ENCODE results near the gene AHCY. TPM values are rescaled to one million over a fixed set of nuclear protein-coding genes. Genes with fewer than 3 reads are reported as not detected.

Gene AHCY
- total RNA-seq, 2 donors from 2014 or later, result 271 to 350 TPM

- peaks cover 18% of the 10 kb centered on the region for H3K9me3 Mint-ChIP-seq
- H3K27me3 ChIP-seq (ENCODE audit: control insufficient read depth, insufficient read depth, low read length, poor library complexity, severe bottlenecking), result no peaks in the 10 kb centered on the region
- no peak for TF ChIP-seq CTCF (conservative IDR thresholded peaks at IDR 0.05)
Observed at GRCh38 chr20:34233687-34234086, 69.5 kb downstream of the AHCY start.

GRCh38 chr20:34232494-34233087, 70.6 kb downstream of the AHCY start:
- Histone ChIP-seq H3K27ac (ENCODE audit: low read depth, low read length) (no peak overlapping the region), H3K4me3 (ENCODE audit: low read length) (no peak overlapping the region), H3K36me3 (ENCODE audit: control insufficient read depth, insufficient read depth, low read length) (no peaks in the 10 kb centered on the region), H3K27me3 (ENCODE audit: control insufficient read depth, insufficient read depth, low read length, poor library complexity, severe bottlenecking) (no peaks in the 10 kb centered on the region), H3K9me3 (ENCODE audit: control insufficient read depth, low read length) (peaks cover 10% of the 10 kb centered on the region), H3K9ac (ENCODE audit: extremely low read depth, low read length, poor library complexity, severe bottlenecking) (no peak overlapping the region), H3K4me1 (ENCODE audit: control insufficient read depth, insufficient read depth, low read length) (no peaks in the 10 kb centered on the region)
- WGBS, 2 experiments (ENCODE audit: insufficient coverage in 1 of 2, insufficient read length in 1 of 2), result 94 to 96% methylated on average over 3 of the region's 3 CpGs
- Mint-ChIP-seq H3K9me3 (peaks cover 9% of the 10 kb centered on the region), H3K27me3 (ENCODE audit: insufficient read depth) (peaks cover 12% of the 10 kb centered on the region), H3K4me1 (no peaks in the 10 kb centered on the region), H3K4me3 (no peak overlapping the region), H3K36me3 (ENCODE audit: low read depth) (no peaks in the 10 kb centered on the region), H3K27ac (no peak overlapping the region)
- no peak for TF ChIP-seq CTCF (conservative IDR thresholded peaks at IDR 0.05)
- DNase-seq, result no peak

More at GRCh38 chr20:34233687-34234086, 69.5 kb downstream of the AHCY start:
- no peak overlapping the region for H3K9ac ChIP-seq (ENCODE audit: extremely low read depth, low read length, poor library complexity, severe bottlenecking)
- no peaks in the 10 kb centered on the region for H3K4me1 ChIP-seq (ENCODE audit: control insufficient read depth, insufficient read depth, low read length)
- no peak overlapping the region for H3K27ac ChIP-seq (ENCODE audit: low read depth, low read length)
- H3K4me3 ChIP-seq (ENCODE audit: low read length), result no peak overlapping the region
- H3K27ac Mint-ChIP-seq, result no peak overlapping the region
- H3K36me3 ChIP-seq (ENCODE audit: control insufficient read depth, insufficient read depth, low read length), result no peaks in the 10 kb centered on the region
- DNase-seq, result no peak
- peaks cover 21% of the 10 kb centered on the region for H3K27me3 Mint-ChIP-seq (ENCODE audit: insufficient read depth)
- peaks cover 21% of the 10 kb centered on the region for H3K9me3 ChIP-seq (ENCODE audit: control insufficient read depth, low read length)
- no peaks in the 10 kb centered on the region for H3K36me3 Mint-ChIP-seq (ENCODE audit: low read depth)
- H3K4me1 Mint-ChIP-seq, result no peaks in the 10 kb centered on the region
- H3K4me3 Mint-ChIP-seq, result no peak overlapping the region

DNA sequence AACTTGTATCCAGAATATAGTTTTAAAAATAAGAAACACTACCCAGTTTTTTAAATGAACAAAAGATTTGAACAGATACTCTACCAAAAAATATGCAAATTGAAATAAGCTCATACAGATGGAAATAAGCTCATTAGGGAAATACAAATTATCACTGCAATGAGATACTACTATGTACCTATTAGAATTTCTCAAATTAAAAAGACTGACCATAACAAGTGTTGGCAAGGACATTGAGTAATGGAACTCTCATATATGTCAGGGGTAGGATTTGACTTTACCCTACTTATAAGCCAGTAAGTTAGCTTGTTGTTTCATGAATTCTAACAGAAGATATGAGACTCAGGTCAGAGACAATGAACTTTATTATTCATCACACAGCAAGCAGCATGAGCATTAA, 71.5 kb downstream of the AHCY start:
- H3K27ac Mint-ChIP-seq, result no peak overlapping the region
- H3K4me3 Mint-ChIP-seq, result no peak overlapping the region
- no peak overlapping the region for H3K9ac ChIP-seq (ENCODE audit: extremely low read depth, low read length, poor library complexity, severe bottlenecking)
- no peak overlapping the region for H3K27ac ChIP-seq (ENCODE audit: low read depth, low read length)
- no peak for TF ChIP-seq CTCF (conservative IDR thresholded peaks at IDR 0.05)
- H3K4me3 ChIP-seq (ENCODE audit: low read length), result no peak overlapping the region
- H3K4me1 ChIP-seq (ENCODE audit: control insufficient read depth, insufficient read depth, low read length), result no peaks in the 10 kb centered on the region
- no peaks in the 10 kb centered on the region for H3K36me3 Mint-ChIP-seq (ENCODE audit: low read depth)
- H3K27me3 ChIP-seq (ENCODE audit: control insufficient read depth, insufficient read depth, low read length, poor library complexity, severe bottlenecking), result no peaks in the 10 kb centered on the region
- DNase-seq, result no peak
- H3K9me3 Mint-ChIP-seq, result peaks cover 3% of the 10 kb centered on the region
- no peaks in the 10 kb centered on the region for H3K4me1 Mint-ChIP-seq
- H3K36me3 ChIP-seq (ENCODE audit: control insufficient read depth, insufficient read depth, low read length), result no peaks in the 10 kb centered on the region
- H3K9me3 ChIP-seq (ENCODE audit: control insufficient read depth, low read length), result peaks cover 1% of the 10 kb centered on the region
- H3K27me3 Mint-ChIP-seq (ENCODE audit: insufficient read depth), result peaks cover 7% of the 10 kb centered on the region

Other genes with a start within 250 kb of the AHCY start
- gene EIF2S2, start 191.1 kb downstream of the AHCY start, total RNA-seq, result 100 to 1,000 TPM; 106 to 144 TPM
- not detected for gene ASIP, start 61.9 kb downstream of the AHCY start, total RNA-seq
- gene ITCH, start 59.9 kb upstream of the AHCY start, total RNA-seq, result 10 to 100 TPM; 65.1 to 84.4 TPM
- 100 to 1,000 TPM; 194 to 213 TPM for gene DYNLRB1, start 213.1 kb upstream of the AHCY start, total RNA-seq

All from endodermal cell (in vitro differentiated cells).